ENCODE data around the gene COMMD1. TPM values are rescaled to one million over a fixed set of nuclear protein-coding genes. Genes with fewer than 3 reads are reported as not detected.

COMMD1 gene
- total and polyA plus RNA-seq, 7 experiments from 2014 or later = 15.6 to 65.3 (median 21.4) TPM

- intact Hi-C loops (cut with micrococcal nuclease) = no loop called here
- H3K27ac Mint-ChIP-seq = no peak overlapping the region
- no peak overlapping the region for H3K4me3 Mint-ChIP-seq
- H3K27ac ChIP-seq (ENCODE audit: low read depth, low read length) = no peak overlapping the region
- H3K4me3 ChIP-seq (ENCODE audit: low read length) = no peak overlapping the region
- H3K36me3 Mint-ChIP-seq = peaks cover 0 to 47% (median 33%) of the 10 kb centered on the region in 5 donors
- H3K27me3 ChIP-seq (ENCODE audit: control insufficient read depth in 2 of 2, insufficient read depth in 2 of 2, low read length in 2 of 2) = no peaks in the 10 kb centered on the region
- H3K27me3 Mint-ChIP-seq = no peaks in the 10 kb centered on the region
- peaks cover 0 to 5% (median 0%) of the 10 kb centered on the region in 7 donors for H3K4me1 Mint-ChIP-seq
- no peaks in the 10 kb centered on the region for H3K36me3 ChIP-seq (ENCODE audit: control insufficient read depth in 2 of 3, insufficient read depth in 3 of 3, low read length in 3 of 3)
- H3K9me3 Mint-ChIP-seq = peaks cover 0 to 13% (median 0%) of the 10 kb centered on the region in 11 donors
- H3K9me3 ChIP-seq (ENCODE audit: control insufficient read depth in 2 of 3, low read length in 3 of 3) = no peaks in the 10 kb centered on the region
- no peak for DNase-seq
- CTCF ChIA-PET = no interaction called here
- POLR2A ChIA-PET = no interaction called here
- no peaks in the 10 kb centered on the region for H3K4me1 ChIP-seq (ENCODE audit: control insufficient read depth in 2 of 2, insufficient read depth in 2 of 2, low read length in 2 of 2)
- ATAC-seq = no peak
Observed at GRCh38 chr2:61948661-61949457, 43.4 kb downstream of the COMMD1 start.

DNA sequence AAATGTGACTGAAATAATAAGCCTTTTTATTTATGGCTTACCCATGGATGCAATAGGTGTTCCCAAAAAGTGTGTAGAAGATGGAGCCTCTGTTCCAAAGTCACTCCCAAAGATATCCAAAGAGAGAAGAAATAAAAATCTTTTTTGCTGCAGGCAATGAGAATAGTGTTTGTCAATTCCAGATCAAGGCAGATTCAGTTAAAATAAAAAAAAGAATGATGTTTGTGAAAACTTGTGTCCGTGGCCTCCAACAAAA, 43.9 kb downstream of the COMMD1 start:
- DNase-seq (no peak), ATAC-seq (no peak)
- H3K4me3 Mint-ChIP-seq = no peak overlapping the region
- no peaks in the 10 kb centered on the region for H3K36me3 ChIP-seq (ENCODE audit: control insufficient read depth in 2 of 3, insufficient read depth in 3 of 3, low read length in 3 of 3)
- POLR2A ChIA-PET = no interaction called here
- intact Hi-C loops (cut with micrococcal nuclease) = no loop called here
- no peak overlapping the region for H3K27ac ChIP-seq (ENCODE audit: low read depth, low read length)
- H3K4me1 Mint-ChIP-seq = peaks cover 0 to 5% (median 0%) of the 10 kb centered on the region in 7 donors
- H3K27me3 Mint-ChIP-seq = no peaks in the 10 kb centered on the region
- H3K4me1 ChIP-seq (ENCODE audit: control insufficient read depth in 2 of 2, insufficient read depth in 2 of 2, low read length in 2 of 2) = no peaks in the 10 kb centered on the region
- no peak overlapping the region for H3K27ac Mint-ChIP-seq
- peaks cover 0 to 50% (median 36%) of the 10 kb centered on the region in 5 donors for H3K36me3 Mint-ChIP-seq
- no peaks in the 10 kb centered on the region for H3K9me3 ChIP-seq (ENCODE audit: control insufficient read depth in 2 of 3, low read length in 3 of 3)
- CTCF ChIA-PET = no interaction called here
- no peak overlapping the region for H3K4me3 ChIP-seq (ENCODE audit: low read length)
- H3K27me3 ChIP-seq (ENCODE audit: control insufficient read depth in 2 of 2, insufficient read depth in 2 of 2, low read length in 2 of 2) = no peaks in the 10 kb centered on the region
- H3K9me3 Mint-ChIP-seq = peaks cover 0 to 13% (median 0%) of the 10 kb centered on the region in 11 donors

GRCh38 chr2:61949714-61950560, 44.5 kb downstream of the COMMD1 start:
- H3K27me3 ChIP-seq (ENCODE audit: control insufficient read depth in 2 of 2, insufficient read depth in 2 of 2, low read length in 2 of 2) = no peaks in the 10 kb centered on the region
- H3K4me1 ChIP-seq (ENCODE audit: control insufficient read depth in 2 of 2, insufficient read depth in 2 of 2, low read length in 2 of 2) = no peaks in the 10 kb centered on the region
- CTCF ChIA-PET = no interaction called here
- H3K27ac Mint-ChIP-seq = no peak overlapping the region
- no peak overlapping the region for H3K27ac ChIP-seq (ENCODE audit: low read depth, low read length)
- H3K4me3 ChIP-seq (ENCODE audit: low read length) = no peak overlapping the region
- POLR2A ChIA-PET = no interaction called here
- intact Hi-C loops (cut with micrococcal nuclease) = no loop called here
- H3K4me1 Mint-ChIP-seq = peaks cover 0 to 5% (median 0%) of the 10 kb centered on the region in 7 donors
- no peaks in the 10 kb centered on the region for H3K36me3 ChIP-seq (ENCODE audit: control insufficient read depth in 2 of 3, insufficient read depth in 3 of 3, low read length in 3 of 3)
- no peaks in the 10 kb centered on the region for H3K27me3 Mint-ChIP-seq
- peaks cover 0 to 47% (median 34%) of the 10 kb centered on the region in 5 donors for H3K36me3 Mint-ChIP-seq
- ATAC-seq = no peak
- peaks cover 0 to 13% (median 0%) of the 10 kb centered on the region in 11 donors for H3K9me3 Mint-ChIP-seq
- H3K9me3 ChIP-seq (ENCODE audit: control insufficient read depth in 2 of 3, low read length in 3 of 3) = no peaks in the 10 kb centered on the region
- DNase-seq = no peak
- H3K4me3 Mint-ChIP-seq = no peak overlapping the region

GRCh38 chr2:61950571-61951315, 45.3 kb downstream of the COMMD1 start:
- DNase-seq = no peak
- peaks cover 0 to 53% (median 34%) of the 10 kb centered on the region in 5 donors for H3K36me3 Mint-ChIP-seq
- peaks cover 0 to 13% (median 0%) of the 10 kb centered on the region in 11 donors for H3K9me3 Mint-ChIP-seq
- intact Hi-C loops (cut with micrococcal nuclease) = no loop called here
- Histone ChIP-seq H3K4me1 (ENCODE audit: control insufficient read depth in 2 of 2, insufficient read depth in 2 of 2, low read length in 2 of 2) (no peaks in the 10 kb centered on the region), H3K4me3 (ENCODE audit: low read length) (no peak overlapping the region), H3K27me3 (ENCODE audit: control insufficient read depth in 2 of 2, insufficient read depth in 2 of 2, low read length in 2 of 2) (no peaks in the 10 kb centered on the region), H3K9me3 (ENCODE audit: control insufficient read depth in 2 of 3, low read length in 3 of 3) (no peaks in the 10 kb centered on the region), H3K36me3 (ENCODE audit: control insufficient read depth in 2 of 3, insufficient read depth in 3 of 3, low read length in 3 of 3) (no peaks in the 10 kb centered on the region), H3K27ac (ENCODE audit: low read depth, low read length) (no peak overlapping the region)
- no peak overlapping the region for H3K4me3 Mint-ChIP-seq
- ATAC-seq = no peak
- no peaks in the 10 kb centered on the region for H3K27me3 Mint-ChIP-seq
- ChIA-PET CTCF (no interaction called here), POLR2A (no interaction called here)
- H3K27ac Mint-ChIP-seq = no peak overlapping the region
- peaks cover 0 to 5% (median 0%) of the 10 kb centered on the region in 7 donors for H3K4me1 Mint-ChIP-seq

- no peak for ATAC-seq
- Mint-ChIP-seq H3K9me3 (peaks cover 0 to 13% (median 0%) of the 10 kb centered on the region in 11 donors), H3K27me3 (no peaks in the 10 kb centered on the region), H3K4me3 (no peak overlapping the region), H3K27ac (no peak overlapping the region), H3K4me1 (peaks cover 0 to 6% (median 3%) of the 10 kb centered on the region in 7 donors), H3K36me3 (peaks cover 0 to 54% (median 34%) of the 10 kb centered on the region in 5 donors)
- intact Hi-C loops (cut with micrococcal nuclease) = no loop called here
- POLR2A ChIA-PET = no interaction called here
- Histone ChIP-seq H3K4me3 (ENCODE audit: low read length) (no peak overlapping the region), H3K4me1 (ENCODE audit: control insufficient read depth in 2 of 2, insufficient read depth in 2 of 2, low read length in 2 of 2) (no peaks in the 10 kb centered on the region), H3K36me3 (ENCODE audit: control insufficient read depth in 2 of 3, insufficient read depth in 3 of 3, low read length in 3 of 3) (no peaks in the 10 kb centered on the region), H3K9me3 (ENCODE audit: control insufficient read depth in 2 of 3, low read length in 3 of 3) (no peaks in the 10 kb centered on the region), H3K27ac (ENCODE audit: low read depth, low read length) (no peak overlapping the region), H3K27me3 (ENCODE audit: control insufficient read depth in 2 of 2, insufficient read depth in 2 of 2, low read length in 2 of 2) (no peaks in the 10 kb centered on the region)
- DNase-seq = no peak
- CTCF ChIA-PET = no interaction called here
Observed at GRCh38 chr2:61951881-61952280, 46.4 kb downstream of the COMMD1 start.

- ATAC-seq (no peak), DNase-seq (no peak)
- H3K4me3 Mint-ChIP-seq = no peak overlapping the region
- Histone ChIP-seq H3K27ac (ENCODE audit: low read depth, low read length) (no peak overlapping the region), H3K4me3 (ENCODE audit: low read length) (no peak overlapping the region), H3K9me3 (ENCODE audit: control insufficient read depth in 2 of 3, low read length in 3 of 3) (no peaks in the 10 kb centered on the region), H3K4me1 (ENCODE audit: control insufficient read depth in 2 of 2, insufficient read depth in 2 of 2, low read length in 2 of 2) (no peaks in the 10 kb centered on the region), H3K36me3 (ENCODE audit: control insufficient read depth in 2 of 3, insufficient read depth in 3 of 3, low read length in 3 of 3) (no peaks in the 10 kb centered on the region), H3K27me3 (ENCODE audit: control insufficient read depth in 2 of 2, insufficient read depth in 2 of 2, low read length in 2 of 2) (no peaks in the 10 kb centered on the region)
- peaks cover 0 to 10% (median 7%) of the 10 kb centered on the region in 7 donors for H3K4me1 Mint-ChIP-seq
- no peak overlapping the region for H3K27ac Mint-ChIP-seq
- ChIA-PET POLR2A (no interaction called here), CTCF (no interaction called here)
- intact Hi-C loops (cut with micrococcal nuclease) = no loop called here
- no peaks in the 10 kb centered on the region for H3K27me3 Mint-ChIP-seq
- peaks cover 0 to 13% (median 0%) of the 10 kb centered on the region in 11 donors for H3K9me3 Mint-ChIP-seq
- H3K36me3 Mint-ChIP-seq = peaks cover 0 to 55% (median 34%) of the 10 kb centered on the region in 5 donors
Observed at GRCh38 chr2:61952288-61952687, 46.8 kb downstream of the COMMD1 start.

Measured in naive thymus-derived CD4-positive, alpha-beta T cell (primary cell).